Cardiac fibroblast (primary cell): ENCODE results near the gene LY6G6C.
A peak's percentile ranks its signal among the peaks of the same experiment; 100 is the strongest.
"Not testable (repeated sequence)": the region's sequence is repeated elsewhere in the genome, so short reads cannot be mapped to it uniquely, and the experiment has no call there.

Experiments
- DNase-seq, 2 donors: peaks; one replicate each; pipeline versions ENCODE4 v3.0.0 to v3.0.0-alpha.2; 2010; ENCODE audit warnings: low read depth in 2 of 2
- H3K4me3 ChIP-seq, 2 donors: replicated peaks in 1 of 2; 1 replicate in 1 of 2; 2 replicates in 1 of 2; pipeline ENCODE4 v1.5.1; 2011; ENCODE audit warnings: low read depth in 2 of 2, low read length in 2 of 2, mild to moderate bottlenecking in 2 of 2, moderate library complexity in 1 of 2
- CTCF ChIP-seq: IDR thresholded peaks from one replicate; pipeline ENCODE4 v1.5.1; 2011; ENCODE audit warnings: low read depth, mild to moderate bottlenecking, low read length, inconsistent platforms

LY6G6C gene

DNA sequence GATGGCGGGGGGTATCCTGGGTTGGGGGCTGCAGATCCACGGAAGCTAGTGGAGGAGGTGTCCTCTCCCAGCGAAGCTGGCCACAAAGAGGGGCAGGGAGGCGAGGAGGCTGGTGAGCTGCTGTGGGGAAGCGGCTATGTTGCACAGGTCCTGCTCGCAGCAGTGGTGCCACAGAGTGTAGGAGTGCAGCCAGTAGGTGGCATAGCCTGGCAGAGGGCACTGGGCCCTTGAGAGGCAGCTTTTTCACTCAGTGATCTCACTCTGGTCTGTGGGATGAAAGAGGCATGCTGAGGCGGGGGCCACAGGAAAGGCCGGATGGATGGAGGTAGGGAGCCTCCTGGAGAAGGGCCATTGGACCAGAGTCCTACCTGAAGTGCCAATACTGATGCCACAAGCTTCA, 9.2 kb downstream of the LY6G6C start:
- DNase-seq, result no peak
- TF ChIP-seq CTCF, result no peak
- no peak overlapping the region for H3K4me3 ChIP-seq

DNA sequence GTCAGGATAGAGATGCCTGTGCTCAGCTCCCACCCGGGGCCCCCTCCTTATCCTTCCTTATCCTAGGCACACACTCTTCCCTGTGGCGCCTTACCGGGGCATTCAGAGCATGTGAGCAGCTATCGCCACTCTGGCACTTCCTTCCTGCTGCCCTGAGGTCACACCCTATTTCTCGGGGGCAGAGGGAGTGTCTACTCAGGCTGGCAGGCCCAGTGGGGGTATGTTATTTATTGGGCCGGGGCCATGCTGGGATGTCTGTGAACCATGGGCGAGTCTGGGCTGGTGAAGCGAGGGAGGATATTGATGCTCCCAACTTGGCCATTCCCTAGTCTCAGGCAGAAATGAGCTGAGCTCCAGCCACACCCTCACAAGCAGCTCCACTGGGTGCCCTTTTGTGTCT, 10.3 kb downstream of the LY6G6C start:
- no peak for TF ChIP-seq CTCF
- no peak for DNase-seq
- no peak overlapping the region for H3K4me3 ChIP-seq

GRCh38 chr6:31710523-31711219, 10.9 kb downstream of the LY6G6C start:
- no peak overlapping the region for H3K4me3 ChIP-seq
- no peak for DNase-seq
- no peak for TF ChIP-seq CTCF

DNA sequence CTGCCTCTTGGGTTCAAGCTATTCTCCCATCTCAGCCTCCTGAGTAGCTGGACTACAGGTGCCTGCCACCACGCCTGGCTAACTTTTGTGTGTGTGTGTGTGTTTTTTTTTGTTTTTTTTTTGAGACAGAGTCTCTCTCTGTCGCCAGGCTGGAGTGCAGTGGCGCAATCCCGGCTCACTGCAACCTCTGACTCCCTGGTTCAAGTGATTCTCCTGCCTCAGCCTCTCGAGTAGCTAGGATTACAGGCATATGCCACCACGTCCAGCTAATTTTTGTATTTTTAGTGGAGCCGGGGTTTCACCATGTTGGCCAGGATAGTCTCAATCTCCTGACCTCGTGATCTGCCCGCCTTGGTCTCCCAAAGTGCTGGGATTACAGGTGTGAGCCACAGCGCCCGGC, 12.4 kb downstream of the LY6G6C start:
- DNase-seq, H3K4me3 ChIP-seq: not testable (repeated sequence)

DNA sequence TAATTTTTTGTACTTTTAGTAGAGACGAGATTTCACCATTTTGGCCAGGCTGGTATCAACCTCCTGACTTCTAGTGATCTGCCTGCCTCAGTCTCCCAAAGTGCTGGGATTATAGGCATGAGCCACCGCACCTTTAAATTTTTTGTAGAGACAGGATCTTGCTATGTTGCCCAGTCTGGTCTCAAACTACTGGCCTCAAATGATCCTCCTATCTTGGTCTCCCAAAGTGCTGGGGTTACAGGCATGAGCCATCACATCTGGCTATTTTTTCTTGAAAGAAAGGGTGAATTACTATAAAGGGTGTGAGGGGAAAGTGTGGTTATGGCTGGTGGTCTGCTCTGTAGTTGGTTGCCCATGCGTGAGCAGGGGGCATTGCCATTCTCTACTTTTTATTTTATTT, 13.3 kb downstream of the LY6G6C start:
- no peak for DNase-seq
- H3K4me3 ChIP-seq, result no peak overlapping the region
- TF ChIP-seq CTCF, result no peak

- no peak overlapping the region for H3K4me3 ChIP-seq
- DNase-seq, result no peak
- no peak for TF ChIP-seq CTCF
These were observed 13.8 kb downstream of the LY6G6C start for GRCh38 chr6:31707701-31708100.

GRCh38 chr6:31706599-31706998, 14.9 kb downstream of the LY6G6C start, which contains the start of gene LY6G6F:
TSS of gene LY6G6F (plus strand) at chr6:31706866. CDS start at chr6:31706907, 41 bp downstream.
- no peak within 1 kb of the TSS for H3K4me3 ChIP-seq
- no peak for TF ChIP-seq CTCF
- DNase-seq, result peak in 1 of 2 donors; percentile 69
